ENCODE results near the gene JARID2. TPM values are rescaled to one million over a fixed set of nuclear protein-coding genes. Genes with fewer than 3 reads are reported as not detected.

The JARID2 gene
- total RNA-seq, 1 experiment from 2014 or later, result 23.6 TPM

DNA sequence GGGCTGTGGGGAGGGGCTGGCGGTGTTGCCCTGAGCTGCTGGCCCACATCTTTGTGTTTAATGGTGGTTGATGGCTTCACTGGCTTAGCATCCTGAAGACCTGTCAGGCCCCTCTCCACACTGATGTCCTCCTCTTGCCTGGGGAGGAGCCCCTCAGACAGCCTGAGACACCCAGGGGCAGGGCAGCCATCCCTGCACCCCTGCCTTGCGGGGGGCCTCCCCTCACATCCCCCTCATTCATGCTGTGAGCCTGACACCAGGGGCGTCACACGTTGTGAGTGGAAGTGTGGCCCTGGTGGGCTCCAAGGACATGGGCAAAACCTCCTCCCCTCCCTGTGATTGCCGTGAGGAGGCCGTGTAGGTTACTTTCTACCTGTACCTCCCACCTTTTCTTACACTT lies 264.3 kb downstream of the JARID2 start (continued):
- no peak for TF ChIP-seq SP1 (IDR thresholded peaks at IDR 0.05; ENCODE audit: low read depth)
- no peak for TF ChIP-seq RAD21 (IDR thresholded peaks at IDR 0.05; ENCODE audit: low read depth)
- no peak for TF ChIP-seq CEBPB (IDR thresholded peaks at IDR 0.05; ENCODE audit: low read depth)
- TF ChIP-seq ZNF274 (IDR thresholded peaks at IDR 0.05; ENCODE audit: low read depth, low read length), result no peak
- TF ChIP-seq ELF1 (IDR thresholded peaks at IDR 0.05; ENCODE audit: borderline replicate concordance, low read depth), result no peak
- no peak for TF ChIP-seq SIN3A (IDR thresholded peaks at IDR 0.05; ENCODE audit: low read depth)

GRCh38 chr6:15510536-15511247 lies 264.8 kb downstream of the JARID2 start:
- intact Hi-C loops (cut with micrococcal nuclease), result no loop called here
- Histone ChIP-seq H3K4me2 (ENCODE audit: low read length) (no peak overlapping the region), H2AFZ (ENCODE audit: low read depth, low read length, poor library complexity, severe bottlenecking) (no peak overlapping the region), H3K27me3 (ENCODE audit: insufficient read depth, low read length) (no peaks in the 10 kb centered on the region), H4K20me1 (ENCODE audit: insufficient read depth) (no peaks in the 10 kb centered on the region), H3K4me1 (ENCODE audit: control insufficient read depth in 1 of 2, insufficient read depth in 2 of 2, low read length in 2 of 2) (no peaks in the 10 kb centered on the region), H3K9me3 (ENCODE audit: control insufficient read depth in 1 of 2, insufficient read depth in 1 of 2, low read depth in 1 of 2, low read length in 2 of 2) (no peaks in the 10 kb centered on the region), H3K9me2 (ENCODE audit: insufficient read depth) (no peaks in the 10 kb centered on the region), H3K9ac (ENCODE audit: low read length) (no peak overlapping the region), H3K79me2 (ENCODE audit: insufficient read depth, low read length) (no peaks in the 10 kb centered on the region), H3K27ac (ENCODE audit: low read depth, low read length) (no peak overlapping the region), H3K4me3 (replicated peaks in 1 of 2; ENCODE audit: low read depth in 1 of 2, low read length in 2 of 2) (no peak overlapping the region), H3K36me3 (ENCODE audit: control insufficient read depth in 1 of 2, insufficient read depth in 2 of 2, low read length in 2 of 2) (peaks cover 0 to 2% of the 10 kb centered on the region in 2 experiments; a peak in 1 of 4 replicates)
- RAD21 ChIA-PET (ENCODE audit: low non-redundant PET in 1 of 2, low total read pairs in 2 of 2, uncharacterized antibody in 2 of 2, unreplicated experiment in 2 of 2), result no interaction called here
- BruUV-seq (replicated peaks), result no TSS peak
- POLR2A ChIA-PET, result no interaction called here
- DNase-seq (ENCODE audit: low read depth, low spot score) (no peak), ATAC-seq (no peak)
- CTCF ChIA-PET, result no interaction called here
- TF ChIP-seq POLR2A (IDR thresholded peaks at IDR 0.05; ENCODE audit: borderline replicate concordance, extremely low read depth, insufficient read depth, insufficient read length) (no peak), ZNF274 (IDR thresholded peaks at IDR 0.05; ENCODE audit: low read depth, low read length) (no peak), EGR1 (IDR thresholded peaks at IDR 0.05; ENCODE audit: low read depth) (no peak), SRF (IDR thresholded peaks at IDR 0.05; ENCODE audit: low read depth) (no peak), EZH2phosphoT487 (IDR thresholded peaks at IDR 0.05; ENCODE audit: borderline replicate concordance) (no peak), SP1 (IDR thresholded peaks at IDR 0.05; ENCODE audit: low read depth) (no peak), EZH2 (IDR thresholded peaks at IDR 0.05) (no peak), TCF7L2 (IDR thresholded peaks at IDR 0.05; ENCODE audit: borderline replicate concordance, extremely low read depth, insufficient read depth, insufficient read length) (no peak), ELF1 (IDR thresholded peaks at IDR 0.05; ENCODE audit: borderline replicate concordance, low read depth) (no peak), CEBPB (IDR thresholded peaks at IDR 0.05; ENCODE audit: low read depth) (no peak), ATF3 (IDR thresholded peaks at IDR 0.05) (no peak), ZFX (IDR thresholded peaks at IDR 0.05) (no peak), POLR2AphosphoS5 (IDR thresholded peaks at IDR 0.05; ENCODE audit: low read depth, low read length) (no peak), SIN3A (IDR thresholded peaks at IDR 0.05; ENCODE audit: low read depth) (no peak), JUND (IDR thresholded peaks at IDR 0.05) (no peak)
- TF ChIP-seq, protein P1, sequence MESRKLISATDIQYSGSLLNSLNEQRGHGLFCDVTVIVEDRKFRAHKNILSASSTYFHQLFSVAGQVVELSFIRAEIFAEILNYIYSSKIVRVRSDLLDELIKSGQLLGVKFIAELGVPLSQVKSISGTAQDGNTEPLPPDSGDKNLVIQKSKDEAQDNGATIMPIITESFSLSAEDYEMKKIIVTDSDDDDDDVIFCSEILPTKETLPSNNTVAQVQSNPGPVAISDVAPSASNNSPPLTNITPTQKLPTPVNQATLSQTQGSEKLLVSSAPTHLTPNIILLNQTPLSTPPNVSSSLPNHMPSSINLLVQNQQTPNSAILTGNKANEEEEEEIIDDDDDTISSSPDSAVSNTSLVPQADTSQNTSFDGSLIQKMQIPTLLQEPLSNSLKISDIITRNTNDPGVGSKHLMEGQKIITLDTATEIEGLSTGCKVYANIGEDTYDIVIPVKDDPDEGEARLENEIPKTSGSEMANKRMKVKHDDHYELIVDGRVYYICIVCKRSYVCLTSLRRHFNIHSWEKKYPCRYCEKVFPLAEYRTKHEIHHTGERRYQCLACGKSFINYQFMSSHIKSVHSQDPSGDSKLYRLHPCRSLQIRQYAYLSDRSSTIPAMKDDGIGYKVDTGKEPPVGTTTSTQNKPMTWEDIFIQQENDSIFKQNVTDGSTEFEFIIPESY (IDR thresholded peaks at IDR 0.05; ENCODE audit: extremely low read depth, insufficient replicate concordance, low read length), result no peak
- TF ChIP-seq, protein P2, sequence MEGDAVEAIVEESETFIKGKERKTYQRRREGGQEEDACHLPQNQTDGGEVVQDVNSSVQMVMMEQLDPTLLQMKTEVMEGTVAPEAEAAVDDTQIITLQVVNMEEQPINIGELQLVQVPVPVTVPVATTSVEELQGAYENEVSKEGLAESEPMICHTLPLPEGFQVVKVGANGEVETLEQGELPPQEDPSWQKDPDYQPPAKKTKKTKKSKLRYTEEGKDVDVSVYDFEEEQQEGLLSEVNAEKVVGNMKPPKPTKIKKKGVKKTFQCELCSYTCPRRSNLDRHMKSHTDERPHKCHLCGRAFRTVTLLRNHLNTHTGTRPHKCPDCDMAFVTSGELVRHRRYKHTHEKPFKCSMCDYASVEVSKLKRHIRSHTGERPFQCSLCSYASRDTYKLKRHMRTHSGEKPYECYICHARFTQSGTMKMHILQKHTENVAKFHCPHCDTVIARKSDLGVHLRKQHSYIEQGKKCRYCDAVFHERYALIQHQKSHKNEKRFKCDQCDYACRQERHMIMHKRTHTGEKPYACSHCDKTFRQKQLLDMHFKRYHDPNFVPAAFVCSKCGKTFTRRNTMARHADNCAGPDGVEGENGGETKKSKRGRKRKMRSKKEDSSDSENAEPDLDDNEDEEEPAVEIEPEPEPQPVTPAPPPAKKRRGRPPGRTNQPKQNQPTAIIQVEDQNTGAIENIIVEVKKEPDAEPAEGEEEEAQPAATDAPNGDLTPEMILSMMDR (IDR thresholded peaks at IDR 0.05 in 2 of 3, conservative IDR thresholded peaks at IDR 0.05 in 1 of 3; ENCODE audit: borderline replicate concordance in 1 of 3, insufficient read depth in 1 of 3, low read depth in 2 of 3, low read length in 2 of 3), result no peak
